ENCODE data around the gene PLEKHG3.

DNA sequence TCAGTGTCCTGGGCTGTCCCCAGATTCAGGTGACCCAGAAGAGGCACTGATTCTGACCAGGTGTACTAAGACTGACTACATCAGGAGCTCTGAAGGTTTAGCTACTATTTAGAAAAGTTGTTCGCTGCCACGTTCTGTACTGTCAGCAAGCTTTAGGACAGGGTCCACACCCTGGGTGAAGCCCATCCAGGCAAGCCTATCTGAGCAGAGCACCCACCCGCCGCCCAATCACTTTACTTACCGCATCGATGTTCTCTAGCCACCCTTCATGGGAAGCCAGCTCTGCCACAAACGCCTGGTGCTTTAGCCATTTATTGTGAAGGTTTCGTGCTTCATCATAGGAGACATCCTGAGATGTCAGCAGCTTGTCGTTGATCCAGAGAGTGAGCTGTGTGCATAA is 79.8 kb downstream of the PLEKHG3 start:
- TF ChIP-seq POLR2A (IDR thresholded peaks at IDR 0.05): no peak
- TF ChIP-seq, protein P1, sequence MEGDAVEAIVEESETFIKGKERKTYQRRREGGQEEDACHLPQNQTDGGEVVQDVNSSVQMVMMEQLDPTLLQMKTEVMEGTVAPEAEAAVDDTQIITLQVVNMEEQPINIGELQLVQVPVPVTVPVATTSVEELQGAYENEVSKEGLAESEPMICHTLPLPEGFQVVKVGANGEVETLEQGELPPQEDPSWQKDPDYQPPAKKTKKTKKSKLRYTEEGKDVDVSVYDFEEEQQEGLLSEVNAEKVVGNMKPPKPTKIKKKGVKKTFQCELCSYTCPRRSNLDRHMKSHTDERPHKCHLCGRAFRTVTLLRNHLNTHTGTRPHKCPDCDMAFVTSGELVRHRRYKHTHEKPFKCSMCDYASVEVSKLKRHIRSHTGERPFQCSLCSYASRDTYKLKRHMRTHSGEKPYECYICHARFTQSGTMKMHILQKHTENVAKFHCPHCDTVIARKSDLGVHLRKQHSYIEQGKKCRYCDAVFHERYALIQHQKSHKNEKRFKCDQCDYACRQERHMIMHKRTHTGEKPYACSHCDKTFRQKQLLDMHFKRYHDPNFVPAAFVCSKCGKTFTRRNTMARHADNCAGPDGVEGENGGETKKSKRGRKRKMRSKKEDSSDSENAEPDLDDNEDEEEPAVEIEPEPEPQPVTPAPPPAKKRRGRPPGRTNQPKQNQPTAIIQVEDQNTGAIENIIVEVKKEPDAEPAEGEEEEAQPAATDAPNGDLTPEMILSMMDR (IDR thresholded peaks at IDR 0.05): no peak
